Retinal pigment epithelial cell (primary cell): ENCODE measurements around the gene SH3BGRL2.
"Not testable (repeated sequence)": the region's sequence is repeated elsewhere in the genome, so short reads cannot be mapped to it uniquely, and the experiment has no call there.

Source experiments
- DNase-seq: peaks from one replicate; pipeline ENCODE4 v3.0.0-alpha.2; 2010; ENCODE audit warnings: low read depth
- H3K4me3 ChIP-seq: 2 replicates; pipeline ENCODE4 v1.5.1; 2011; ENCODE audit warnings: mild to moderate bottlenecking, low read length, control low read depth, moderate library complexity
- TF ChIP-seq, protein P1 (sequence below): conservative IDR thresholded peaks from 2 replicates; pipeline ENCODE4 v1.5.1; 2011; ENCODE audit warnings: low read depth, low read length, control low read depth, inconsistent platforms

SH3BGRL2 gene

DNA sequence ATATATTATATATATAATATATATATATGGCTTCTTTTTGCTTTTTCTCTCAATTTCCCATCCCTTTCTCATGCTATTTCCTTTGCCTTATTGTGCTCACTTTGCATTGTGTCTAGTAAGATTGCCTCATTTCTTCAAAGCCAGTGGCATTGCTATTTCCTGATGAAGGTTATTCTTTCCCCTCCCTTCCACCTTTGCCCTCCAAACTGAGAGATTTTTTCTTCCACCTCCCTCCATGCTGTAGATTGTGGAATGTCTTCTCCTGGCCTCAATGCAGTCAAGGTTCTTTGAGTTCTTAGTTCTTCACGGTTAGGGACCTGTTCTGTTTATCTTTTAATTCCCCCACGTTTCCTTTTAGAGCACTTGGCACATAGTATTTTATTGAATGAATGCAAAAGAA, 17.2 kb downstream of the SH3BGRL2 start:
- DNase-seq, result no peak
- TF ChIP-seq, protein P1, sequence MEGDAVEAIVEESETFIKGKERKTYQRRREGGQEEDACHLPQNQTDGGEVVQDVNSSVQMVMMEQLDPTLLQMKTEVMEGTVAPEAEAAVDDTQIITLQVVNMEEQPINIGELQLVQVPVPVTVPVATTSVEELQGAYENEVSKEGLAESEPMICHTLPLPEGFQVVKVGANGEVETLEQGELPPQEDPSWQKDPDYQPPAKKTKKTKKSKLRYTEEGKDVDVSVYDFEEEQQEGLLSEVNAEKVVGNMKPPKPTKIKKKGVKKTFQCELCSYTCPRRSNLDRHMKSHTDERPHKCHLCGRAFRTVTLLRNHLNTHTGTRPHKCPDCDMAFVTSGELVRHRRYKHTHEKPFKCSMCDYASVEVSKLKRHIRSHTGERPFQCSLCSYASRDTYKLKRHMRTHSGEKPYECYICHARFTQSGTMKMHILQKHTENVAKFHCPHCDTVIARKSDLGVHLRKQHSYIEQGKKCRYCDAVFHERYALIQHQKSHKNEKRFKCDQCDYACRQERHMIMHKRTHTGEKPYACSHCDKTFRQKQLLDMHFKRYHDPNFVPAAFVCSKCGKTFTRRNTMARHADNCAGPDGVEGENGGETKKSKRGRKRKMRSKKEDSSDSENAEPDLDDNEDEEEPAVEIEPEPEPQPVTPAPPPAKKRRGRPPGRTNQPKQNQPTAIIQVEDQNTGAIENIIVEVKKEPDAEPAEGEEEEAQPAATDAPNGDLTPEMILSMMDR, result no peak
- no peak overlapping the region for H3K4me3 ChIP-seq

DNA sequence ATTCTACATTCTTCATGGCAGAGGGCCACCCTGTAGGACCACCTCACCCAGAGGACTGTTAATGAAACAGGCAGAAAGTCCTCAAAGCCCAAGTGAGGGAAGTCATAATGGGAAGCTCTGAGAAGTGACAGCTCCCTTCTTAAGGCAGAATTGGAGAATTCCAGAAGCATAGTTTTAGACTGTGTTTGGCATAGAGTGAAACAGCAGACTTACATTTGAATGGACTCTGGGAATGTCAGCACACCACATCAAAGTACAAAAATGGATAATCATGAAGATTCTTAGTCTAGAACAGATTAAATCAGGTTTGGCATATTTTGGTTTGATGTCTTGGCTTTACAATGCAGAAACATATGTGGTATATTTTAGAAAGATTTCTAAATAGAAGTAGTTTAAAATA, 17.9 kb downstream of the SH3BGRL2 start:
- no peak for DNase-seq

DNA sequence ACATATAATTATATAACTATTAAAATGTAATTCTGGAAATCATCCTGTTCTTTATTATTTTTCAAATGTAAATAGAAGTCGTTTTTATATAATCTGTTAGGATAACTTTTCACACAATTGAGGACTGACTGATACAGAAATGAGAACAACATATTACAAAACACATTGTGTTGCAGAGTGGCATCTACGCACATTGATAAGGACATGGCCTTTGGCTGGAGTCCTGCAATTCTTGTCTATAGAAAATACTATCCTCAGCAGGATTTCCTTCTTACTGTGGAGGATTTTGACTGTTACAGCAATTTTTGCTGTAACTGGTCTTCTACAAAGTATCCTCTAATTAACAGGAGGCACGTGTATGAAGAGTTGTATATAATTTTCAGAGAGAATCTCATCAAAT, 19.8 kb downstream of the SH3BGRL2 start:
- no peak overlapping the region for H3K4me3 ChIP-seq
- TF ChIP-seq, protein P1, result no peak
- no peak for DNase-seq

More for the DNA sequence above, 17.9 kb downstream of the SH3BGRL2 start:
- no peak overlapping the region for H3K4me3 ChIP-seq
- TF ChIP-seq, protein P1, result no peak

DNA sequence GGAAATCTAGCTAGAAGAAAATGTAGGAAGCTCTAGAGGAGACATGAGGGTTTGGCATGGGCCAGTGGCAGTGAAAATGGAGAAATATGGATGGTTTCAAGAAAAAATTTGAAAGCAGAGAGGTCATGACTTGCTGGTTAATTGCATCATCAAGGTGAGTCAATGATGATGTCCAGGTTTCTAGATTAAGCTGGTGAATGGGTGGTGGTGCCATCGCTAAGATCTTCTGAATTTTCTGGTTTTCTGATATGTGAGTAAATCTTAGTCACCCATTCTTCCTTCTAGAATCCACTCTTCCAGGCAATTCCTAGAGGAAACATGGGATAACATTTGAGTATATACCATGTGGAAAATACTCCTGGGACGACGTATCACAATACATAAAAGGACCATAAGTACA, 25.0 kb downstream of the SH3BGRL2 start:
- TF ChIP-seq, protein P1, result no peak
- no peak overlapping the region for H3K4me3 ChIP-seq
- no peak for DNase-seq

DNA sequence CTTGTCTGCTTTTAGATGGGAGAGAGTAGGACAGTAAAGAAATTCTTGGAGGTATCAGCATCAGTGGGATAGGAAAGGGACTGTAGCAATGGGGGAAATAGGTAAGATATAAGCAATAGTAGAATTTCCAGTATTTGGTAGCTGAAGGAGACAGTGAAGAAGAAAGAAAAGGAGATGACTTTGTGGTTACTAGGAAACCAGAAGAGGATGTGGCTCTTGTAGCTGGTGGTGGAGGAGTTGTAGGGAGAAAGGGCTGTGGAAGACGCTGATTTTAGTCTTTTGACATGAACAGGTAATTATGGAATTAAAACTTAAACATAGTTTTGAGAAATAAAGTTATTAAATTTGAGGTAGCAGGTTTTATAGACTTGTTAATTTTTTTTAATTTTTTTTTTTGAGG, 26.1 kb downstream of the SH3BGRL2 start:
- TF ChIP-seq, protein P1, result no peak
- no peak for DNase-seq
- H3K4me3 ChIP-seq, result no peak overlapping the region

DNA sequence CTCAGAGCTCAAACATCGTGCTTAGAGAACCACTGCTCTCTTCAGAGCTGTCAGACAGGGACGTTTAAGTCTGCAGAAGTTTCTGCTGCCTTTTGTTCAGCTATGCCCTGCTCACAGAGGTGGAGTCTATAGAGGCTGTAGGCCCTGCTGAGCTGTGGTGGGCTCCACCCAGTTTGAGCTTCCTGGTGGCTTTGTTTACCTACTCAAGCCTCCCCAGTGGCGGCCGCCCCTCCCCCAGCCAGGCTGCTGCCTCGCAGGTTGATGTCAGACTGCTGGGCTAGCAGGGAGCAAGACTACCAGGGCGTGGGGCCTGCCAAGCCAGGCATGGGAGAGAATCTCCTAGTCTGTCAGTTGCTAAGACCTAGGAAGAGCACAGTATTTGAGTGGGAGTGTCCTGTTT, 32.5 kb downstream of the SH3BGRL2 start:
- H3K4me3 ChIP-seq, DNase-seq: not testable (repeated sequence)

DNA sequence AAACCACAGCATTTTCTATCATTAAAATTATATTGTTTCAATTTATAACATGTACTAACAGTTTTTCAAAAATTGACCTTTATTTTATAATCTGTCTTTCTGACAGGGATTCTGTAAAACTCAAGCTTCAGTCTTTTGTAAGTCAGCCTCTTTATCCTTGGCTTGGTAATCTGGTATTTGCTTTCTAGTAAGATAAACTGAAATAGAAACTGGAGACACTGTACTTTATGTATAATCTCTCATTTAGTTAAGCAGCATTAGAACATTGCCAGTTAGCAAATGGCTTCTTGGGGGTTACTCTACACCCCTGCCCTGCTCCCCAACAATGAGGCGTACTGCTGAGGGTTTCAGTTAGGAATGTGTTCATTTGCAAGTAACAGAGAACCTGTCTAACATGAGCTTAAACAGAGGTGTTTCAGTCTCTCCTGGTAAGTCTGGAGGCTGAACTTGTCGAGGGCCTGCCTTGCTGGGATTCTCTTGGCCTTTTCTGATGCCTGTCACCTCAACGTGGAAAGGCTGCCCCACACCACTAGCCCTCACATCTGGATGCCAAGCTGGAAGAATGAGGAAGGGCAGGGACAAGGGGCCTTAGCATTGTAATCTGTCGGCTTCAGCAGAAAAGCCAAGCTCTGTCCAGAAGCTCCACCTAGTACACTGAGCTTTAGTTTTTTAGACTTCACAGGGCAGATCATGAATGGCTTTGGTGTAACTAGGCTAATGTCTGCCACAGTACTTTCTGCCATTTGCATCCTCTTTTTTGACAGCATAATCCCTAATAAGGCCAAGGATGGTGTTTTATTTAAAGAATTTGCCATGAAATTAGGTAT, 34.8 kb downstream of the SH3BGRL2 start:
- no peak overlapping the region for H3K4me3 ChIP-seq
- TF ChIP-seq, protein P1, result no peak
- no peak for DNase-seq

DNA sequence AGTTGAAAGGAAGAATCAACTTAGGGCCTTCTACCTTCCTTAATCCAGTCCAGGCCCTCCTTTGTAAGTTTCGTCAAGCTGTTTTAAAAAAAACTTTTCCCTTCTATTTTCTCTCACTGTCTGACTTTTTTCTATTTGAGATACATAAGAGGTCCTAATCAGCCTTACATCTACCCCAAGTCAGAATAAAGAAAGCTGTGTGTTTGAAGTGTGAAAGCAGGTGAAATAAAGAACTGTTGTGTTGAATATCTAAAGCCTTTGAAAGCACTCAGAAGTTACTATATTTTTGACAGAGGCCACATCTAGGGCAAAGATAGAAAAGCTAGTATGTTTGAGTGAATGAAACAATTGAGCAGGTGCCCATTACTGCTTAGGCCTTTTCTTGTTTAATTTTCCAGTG, 35.5 kb downstream of the SH3BGRL2 start:
- H3K4me3 ChIP-seq, result no peak overlapping the region
- TF ChIP-seq, protein P1, result no peak
- DNase-seq, result no peak
